T-helper 22 cell (primary cell): ENCODE results near the gene EDAR.

Source experiments
- DNase-seq: peaks from one replicate; pipeline ENCODE4 v3.0.0-alpha.2; 2020; ENCODE audit warnings: low read depth

EDAR gene

DNA sequence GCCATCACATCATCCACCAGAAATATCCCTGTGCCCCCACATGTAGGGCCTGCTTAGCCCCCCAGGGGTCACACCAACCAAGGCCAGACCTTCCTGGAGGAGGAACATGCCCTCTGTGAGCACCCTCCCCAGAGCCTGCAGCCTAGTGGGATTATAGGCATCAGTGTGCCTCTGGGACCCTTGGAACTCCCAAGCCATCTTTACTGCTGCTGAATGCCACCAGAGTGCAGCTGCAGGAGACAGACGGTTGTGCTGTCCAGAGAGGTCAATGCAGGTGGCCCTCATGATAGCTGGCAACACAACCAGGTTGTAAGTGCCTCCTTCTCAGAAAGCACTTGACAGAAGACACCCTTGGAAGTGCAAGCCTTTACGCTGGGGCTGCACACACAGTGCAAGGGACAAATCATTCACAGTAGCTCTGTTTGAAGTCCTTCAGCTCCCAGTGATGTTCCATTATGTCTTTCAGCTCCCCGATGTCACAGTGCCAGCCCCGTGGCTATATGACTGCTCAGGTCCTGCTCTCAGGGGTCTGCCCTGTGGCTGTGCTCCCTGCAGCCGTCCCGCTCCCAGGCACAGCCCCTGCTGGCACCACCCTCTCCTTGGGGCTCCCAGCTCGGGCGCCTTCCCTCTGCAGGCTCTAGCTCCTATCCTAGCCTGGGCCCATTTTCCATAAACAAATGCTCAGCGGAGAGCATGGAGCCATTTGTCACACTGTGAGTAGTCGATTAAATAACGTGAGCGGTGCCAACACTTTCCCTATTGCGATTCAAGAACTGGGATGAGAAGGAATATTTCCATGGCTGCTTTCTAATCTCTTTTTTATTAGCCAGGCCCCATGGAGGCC is 65.1 kb downstream of the EDAR start:
- no peak for DNase-seq

DNA sequence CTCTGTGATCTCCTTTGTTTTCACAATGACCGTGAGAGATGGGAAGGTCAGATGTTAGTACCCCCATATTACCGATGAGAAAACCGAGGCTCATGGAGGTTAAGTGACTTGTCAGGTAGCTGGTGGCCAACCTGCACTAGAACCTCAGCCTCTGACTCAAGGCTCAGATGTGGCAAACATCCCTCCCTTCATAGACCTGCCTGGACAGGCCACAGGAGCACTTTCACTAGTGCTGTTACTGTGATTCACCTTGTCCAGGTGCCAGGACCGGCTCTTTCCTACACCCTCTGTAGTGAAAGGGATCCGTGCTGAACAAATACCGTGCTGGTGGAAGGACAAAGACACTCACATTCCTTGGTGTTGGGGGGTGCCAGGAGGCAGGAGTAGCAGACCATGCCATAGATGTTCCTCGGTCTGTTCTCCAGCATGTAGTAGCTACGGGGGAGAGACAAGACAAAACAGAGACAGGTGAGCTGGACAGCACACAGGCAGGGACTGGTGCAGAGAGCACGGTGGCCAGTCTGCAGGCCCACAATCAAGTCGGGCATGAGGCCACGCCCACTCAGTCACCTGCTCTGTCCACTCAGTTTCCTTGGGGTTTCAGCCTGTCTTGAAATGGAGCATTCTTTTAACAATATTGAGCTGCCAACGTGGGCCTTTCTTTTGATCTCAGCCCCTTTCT is 65.9 kb downstream of the EDAR start:
- no peak for DNase-seq

DNA sequence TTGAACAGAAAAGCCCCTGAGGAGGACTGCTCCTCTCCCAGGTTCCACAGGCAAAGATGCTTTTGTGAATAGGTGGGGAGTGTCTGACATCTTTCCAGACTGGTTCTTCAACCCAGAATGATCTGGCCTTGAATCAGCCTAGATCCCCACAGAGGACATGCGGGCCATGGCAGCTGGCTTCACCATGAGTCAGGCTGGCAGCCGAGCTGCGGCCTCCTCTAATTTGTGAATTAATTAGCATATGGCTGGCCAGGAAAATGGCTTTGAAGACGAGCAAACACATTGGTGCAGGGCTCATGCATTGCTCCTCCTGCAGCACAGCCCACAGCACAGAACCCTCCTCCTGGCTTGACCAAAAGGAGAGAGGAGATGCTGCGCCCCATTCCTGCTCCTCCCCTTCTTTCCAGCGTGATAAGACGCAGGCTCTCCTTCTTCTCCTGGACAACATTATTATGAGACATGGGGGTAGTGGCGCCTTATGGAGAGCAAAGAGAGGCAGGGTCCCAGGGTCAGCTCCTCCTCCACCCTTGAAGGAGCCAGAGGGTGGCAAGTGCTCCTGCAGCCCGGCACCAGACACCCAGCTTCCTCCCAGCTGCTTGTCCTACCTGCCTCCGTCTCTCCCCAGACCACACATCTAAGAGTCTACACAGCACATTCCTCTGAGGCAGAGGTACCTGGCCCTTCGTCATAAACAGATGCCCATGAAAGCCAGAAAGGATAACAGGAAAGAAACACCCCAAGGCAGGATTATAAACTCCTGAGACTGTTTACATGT is 66.7 kb downstream of the EDAR start:
- no peak for DNase-seq

DNA sequence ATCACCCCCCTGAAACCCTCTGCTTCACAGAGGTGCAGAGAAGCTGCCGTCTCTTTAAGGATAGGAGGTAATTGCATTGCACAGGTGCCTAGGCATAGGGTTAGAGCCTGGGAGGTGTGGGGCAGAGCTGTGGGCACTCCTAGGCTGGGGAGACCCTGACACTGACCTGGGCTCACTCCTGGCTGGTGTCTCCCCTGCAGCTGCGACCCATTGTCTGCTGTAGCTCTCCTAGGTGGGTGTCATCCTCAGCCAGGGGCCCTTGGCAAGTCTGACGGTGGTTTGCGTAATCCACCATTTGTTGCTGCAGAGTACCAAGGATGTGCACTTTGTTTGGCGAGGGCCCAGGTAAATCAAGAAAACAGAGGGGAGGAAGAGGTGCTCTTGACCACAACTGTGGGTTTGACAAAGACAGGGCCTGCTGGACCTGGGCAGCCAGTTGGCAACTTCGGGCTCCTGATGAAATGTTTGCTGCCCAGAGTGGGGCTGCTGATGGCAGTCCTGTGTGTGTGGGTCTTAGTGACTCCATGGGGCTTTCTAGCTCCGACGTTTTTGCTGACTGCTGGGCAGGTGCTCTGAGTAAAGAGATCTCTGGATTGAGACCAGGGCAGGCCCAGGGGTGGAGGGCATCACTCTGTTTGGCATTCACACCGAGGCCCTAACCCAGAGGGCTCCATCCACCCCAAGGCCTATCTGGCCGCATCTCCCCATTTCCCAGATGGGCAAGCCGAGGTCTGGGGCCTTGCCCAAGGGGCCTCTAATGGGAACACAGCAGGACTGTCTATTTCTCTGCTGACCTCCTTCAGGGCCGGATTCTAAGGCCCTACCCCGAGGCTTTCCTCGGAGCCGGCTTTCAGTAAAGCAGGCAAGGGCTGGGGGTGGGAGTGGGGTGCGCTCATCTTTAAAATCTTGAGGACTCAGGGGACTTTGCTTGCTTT is 67.7 kb downstream of the EDAR start:
- no peak for DNase-seq

DNA sequence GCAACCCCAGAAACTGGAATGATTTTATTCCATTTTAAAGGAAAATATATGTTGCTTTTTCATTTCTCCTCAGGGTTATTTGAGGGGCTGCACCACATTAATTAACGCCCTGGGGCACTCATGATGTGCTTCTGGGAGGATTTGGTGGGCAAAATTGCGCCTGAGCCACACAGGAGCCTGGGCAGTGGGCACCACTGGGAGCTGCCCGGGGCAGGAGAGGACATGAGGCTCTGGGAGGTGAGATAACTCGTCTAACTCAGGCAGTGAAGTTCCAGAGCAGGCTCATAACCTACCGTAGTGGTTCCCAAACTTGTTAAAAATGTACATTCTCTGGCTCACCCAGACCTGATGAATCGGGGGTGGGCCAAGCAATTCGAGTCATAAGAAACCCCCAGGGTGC is 68.3 kb downstream of the EDAR start:
- DNase-seq = no peak

DNA sequence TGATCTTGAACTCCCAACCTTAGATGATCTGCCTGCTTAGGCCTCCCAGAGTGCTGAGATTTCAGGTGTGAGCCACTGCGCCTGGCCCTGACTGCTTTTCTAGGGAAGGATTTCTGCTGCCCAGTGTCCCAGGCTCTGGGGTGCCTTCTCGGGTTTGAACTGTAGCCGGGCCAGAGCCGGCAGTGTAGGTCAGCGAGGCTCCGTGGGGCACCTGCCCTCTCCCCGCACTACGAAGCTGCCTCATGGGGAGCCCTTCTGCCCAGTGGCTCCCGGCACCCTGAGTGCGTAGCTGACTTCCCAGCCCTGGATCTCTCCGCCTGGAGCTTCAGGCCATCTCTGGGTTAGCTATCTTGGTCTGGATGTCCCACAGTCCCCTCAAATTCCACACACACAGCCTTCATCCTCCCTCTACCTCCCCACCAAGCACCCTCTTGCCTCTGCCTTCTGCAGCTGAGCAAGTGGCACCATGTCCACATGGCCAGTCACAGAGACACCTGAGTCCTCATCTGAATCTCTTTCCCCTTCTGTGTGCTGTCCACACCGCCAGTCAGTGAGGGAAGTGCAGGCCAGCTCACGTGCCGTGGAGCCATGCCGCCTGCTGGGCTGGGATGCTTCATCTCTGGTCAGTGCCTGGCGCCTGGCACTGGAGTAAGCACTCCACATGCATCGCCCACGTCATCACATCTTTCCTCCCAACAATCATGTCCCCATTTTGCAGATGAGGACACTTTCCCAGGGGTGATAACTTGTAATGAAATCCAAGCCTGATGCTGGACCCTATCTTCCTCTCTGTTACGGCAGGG is 69.2 kb downstream of the EDAR start:
- no peak for DNase-seq

DNA sequence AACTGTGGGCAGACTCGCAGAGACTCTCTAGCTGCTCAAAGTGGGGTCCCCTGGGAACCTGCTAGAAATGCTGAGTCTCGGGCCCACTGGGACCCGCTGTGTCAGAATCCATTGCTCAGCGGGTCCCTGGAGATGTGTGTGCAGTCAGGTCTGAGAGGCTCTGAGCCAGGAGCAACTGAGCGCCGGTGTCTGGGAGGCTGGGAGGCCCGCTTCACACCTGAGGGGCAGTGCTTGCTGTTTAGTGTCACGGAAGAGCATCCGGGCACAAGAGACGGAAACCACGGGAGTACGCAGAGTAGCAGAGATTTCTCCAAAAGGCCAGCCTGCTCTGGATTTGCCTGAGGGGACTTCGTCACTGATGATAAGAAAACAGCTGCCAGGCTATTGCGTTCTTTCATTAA is 70.1 kb downstream of the EDAR start:
- no peak for DNase-seq

DNA sequence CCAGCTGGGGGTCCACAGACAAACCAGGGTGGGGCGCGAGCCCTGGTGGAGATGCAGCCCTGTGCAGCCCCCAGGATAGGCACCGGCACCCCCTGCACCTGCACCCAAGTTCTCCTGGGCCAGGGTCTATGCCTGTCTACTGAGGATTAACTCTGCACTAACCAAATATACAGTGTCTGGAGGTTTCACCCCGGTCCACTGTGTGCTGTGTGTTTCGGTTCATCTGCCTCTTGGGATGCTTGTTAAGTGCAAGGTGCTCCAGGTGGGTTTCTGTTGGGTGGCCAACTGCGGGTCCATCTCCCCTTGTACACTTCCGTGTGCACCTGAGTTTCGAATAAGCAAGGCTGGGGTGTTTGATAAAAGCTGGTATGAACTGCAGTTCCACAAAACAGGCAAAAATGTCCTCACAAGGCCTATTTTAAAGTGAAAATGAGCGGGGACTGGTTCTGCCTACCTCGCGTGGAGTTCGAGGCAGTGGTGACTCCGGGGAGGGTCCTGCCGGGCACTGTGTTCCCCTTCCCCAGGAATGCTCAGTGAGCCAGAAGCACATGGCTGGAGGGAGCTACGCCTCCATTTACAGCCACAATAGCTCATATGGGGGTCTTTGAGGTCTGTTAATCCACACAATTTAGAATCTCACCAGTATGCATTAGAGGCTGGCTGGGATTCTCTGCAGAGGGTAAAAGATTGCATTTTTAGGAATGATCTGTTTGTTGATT is 70.7 kb downstream of the EDAR start:
- no peak for DNase-seq

DNA sequence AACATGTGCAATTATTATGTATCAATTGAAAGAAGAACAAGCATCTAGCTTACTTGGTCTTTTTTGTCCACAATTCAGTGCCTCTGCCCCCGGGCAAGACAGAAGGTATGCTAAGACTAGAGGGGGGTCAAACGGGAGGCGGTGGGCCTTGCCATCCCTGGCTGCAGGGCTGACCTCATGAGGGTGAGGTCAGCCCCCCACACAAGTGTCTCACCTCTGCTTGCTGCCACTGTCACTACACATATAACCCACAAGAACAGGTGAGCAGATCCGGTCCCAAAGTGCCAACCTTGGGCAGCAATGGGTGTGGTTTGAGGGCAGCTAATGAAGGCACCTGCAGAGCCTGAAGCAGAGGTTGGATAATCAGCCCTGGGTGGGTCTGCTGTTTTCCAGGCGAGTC is 71.5 kb downstream of the EDAR start:
- no peak for DNase-seq

DNA sequence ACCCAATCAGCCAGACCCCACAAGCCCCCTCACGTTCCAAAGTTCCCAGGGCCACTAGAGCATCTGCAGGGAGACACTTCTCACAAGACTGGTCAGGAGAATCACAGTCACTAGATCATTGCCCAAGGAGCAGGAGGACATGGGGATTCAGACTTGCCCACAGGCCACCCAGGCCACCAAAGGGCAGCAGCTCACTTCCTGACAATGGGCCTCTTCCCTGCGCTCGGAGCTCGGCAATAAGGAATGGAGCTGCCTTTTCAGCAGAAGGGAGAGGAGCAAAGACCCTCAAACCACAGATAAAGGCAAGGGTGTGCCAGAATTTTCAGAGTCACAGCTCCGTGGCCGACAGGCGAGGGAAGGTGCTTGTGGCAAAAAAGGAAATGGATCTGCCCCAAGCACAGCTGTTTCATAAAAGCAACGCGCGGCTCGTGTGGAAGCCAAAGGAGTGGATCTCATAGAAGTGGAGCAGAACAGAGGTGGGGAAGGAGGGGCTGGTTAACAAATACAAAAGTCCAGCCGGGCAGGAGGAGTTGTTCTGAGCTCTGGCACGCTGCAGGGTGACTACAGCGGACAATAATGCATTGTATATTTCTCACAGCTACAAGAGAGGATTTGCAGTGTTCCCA is 72.1 kb downstream of the EDAR start:
- DNase-seq = no peak

DNA sequence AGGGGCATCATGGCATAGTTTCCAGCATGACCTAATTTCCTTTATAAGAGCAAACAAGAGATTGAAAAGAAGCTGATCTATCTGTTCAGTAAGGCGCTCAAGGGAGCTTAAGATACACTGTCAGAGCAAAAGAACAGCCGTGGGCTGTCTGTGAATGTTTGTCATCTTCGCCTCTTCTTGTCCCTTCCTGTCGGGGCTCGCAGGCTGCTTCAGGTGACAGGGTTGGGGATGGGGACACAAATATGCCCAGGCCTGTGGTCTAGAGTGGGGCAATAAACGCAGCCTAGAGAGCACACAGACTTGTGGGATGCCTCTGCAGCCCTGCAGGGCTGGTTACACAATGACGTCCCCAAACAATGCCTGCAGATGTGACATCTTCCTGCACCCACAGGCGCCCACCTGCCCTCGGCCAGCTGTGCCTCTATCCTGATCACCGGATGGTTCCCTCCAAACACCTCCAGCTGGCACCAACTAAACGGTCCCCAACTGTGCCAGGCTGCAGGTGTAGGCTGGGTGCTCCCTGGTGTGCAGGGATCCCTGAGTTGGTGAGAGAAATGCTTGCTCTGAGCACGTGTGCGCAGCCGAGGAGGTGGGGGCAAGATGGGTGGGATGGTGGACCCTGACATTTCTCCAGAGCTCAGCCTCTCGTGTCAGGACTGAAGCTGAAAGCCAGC is 72.8 kb downstream of the EDAR start:
- no peak for DNase-seq

DNA sequence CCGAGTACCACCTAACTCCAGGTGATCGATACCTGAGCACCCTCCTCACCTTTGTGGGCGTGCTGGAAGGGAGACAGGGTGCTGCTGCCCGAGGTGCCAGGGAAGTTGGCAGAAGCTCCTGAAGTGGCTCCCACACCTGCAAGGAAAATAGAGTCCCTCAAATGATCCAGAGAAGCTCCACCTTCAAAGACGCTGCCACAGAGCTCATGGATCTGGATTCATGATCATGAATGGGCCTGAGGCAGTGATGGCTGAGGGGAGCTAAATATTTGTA is 76.5 kb downstream of the EDAR start:
- DNase-seq = no peak

DNA sequence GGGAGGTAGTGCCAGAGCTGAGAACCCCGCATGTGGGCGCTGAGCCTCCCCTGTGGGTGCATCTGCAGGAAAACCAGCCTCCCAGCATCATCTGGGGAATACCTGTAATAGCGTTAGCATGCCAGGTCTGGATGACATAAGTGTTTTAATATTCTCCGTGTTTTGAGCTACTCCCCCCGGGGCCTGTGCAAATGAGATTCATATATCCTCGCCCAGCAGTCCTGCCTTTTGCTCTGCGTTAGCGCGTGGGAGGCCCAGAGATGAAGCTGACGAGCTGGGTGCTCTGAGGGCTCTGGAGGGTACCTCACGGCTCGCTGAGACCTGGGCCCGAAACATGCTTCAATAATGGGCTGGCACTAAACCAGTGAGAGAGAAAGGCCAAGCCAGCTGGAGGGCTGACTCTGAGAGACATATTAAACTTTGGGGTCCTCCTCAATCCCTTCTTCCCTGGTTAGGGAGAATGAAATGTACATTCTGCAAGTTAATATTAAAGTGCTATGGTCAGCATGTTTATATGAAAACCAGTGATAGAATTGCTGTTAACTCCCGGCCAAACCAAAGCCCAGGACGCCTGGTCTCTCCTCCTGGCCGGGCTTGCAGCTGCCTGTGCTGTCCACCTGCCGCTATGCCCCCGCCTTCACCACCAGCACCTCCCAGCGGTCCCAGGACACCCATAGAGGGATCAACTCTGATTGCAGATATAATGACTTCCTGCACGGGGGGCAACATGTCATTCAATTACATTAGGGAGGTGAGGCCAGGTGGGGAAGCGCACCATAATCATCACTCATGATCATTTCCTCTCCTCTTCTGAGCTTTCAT is 77.0 kb downstream of the EDAR start:
- DNase-seq = no peak

DNA sequence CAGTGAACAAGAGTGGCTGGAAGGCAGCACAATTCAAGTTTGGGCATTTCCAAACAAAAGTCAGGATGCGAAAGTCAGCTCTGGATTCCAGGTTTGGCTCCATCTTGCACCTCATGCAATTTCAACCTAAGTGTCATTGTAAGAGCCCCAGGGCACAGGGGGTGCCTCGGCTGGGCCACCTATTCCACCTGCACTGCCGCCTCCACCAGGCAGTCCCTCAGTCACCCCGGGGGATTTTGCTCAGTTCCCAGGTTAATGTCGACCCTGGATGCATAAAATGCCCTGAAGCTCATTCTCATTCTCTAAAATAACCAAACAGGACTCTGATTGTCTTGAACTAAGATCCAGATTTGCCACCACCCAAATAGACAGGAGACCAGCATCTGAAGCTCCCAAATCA is 77.6 kb downstream of the EDAR start:
- DNase-seq = no peak

DNA sequence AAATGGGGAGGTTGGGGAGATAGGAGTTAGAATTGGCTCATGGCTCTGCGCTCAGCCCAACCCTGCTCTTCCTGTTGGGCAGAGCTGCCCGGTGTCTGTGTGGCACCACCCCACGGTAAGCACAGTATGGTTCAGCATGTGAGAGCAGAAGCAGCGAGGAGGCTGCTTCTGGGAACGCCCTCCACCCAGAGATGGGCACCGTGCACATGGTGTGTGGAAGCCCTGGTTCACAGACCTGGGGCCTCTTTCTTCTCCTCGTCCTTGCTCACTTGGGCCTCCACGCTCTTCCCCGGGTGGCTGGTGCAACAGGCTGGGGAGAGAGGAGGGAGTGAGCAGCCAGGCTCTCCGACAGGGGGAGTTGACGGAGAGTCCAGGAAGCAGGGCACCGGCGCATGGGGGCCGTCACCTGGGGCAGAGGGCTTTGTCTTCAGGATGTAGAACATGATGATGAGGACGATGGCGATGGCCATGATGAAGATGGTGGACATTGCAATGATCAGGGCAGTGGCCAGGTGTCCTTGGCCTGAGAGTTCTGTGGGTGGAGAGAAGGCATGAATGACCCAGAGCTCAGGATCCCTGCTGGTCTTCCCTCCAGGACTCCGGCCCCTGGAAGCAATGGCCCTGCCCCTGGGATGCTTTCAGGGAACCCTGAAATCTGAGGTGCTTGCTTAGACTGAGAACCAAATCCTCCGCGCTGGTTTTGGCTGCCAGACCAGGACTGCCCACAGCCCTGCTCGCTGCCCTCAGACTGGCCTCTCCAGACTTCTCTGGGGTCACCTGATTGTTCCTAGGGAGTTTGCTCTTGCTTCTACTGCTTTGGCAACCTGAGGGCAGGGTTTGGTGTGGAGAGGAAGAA is 78.3 kb downstream of the EDAR start:
- no peak for DNase-seq

DNA sequence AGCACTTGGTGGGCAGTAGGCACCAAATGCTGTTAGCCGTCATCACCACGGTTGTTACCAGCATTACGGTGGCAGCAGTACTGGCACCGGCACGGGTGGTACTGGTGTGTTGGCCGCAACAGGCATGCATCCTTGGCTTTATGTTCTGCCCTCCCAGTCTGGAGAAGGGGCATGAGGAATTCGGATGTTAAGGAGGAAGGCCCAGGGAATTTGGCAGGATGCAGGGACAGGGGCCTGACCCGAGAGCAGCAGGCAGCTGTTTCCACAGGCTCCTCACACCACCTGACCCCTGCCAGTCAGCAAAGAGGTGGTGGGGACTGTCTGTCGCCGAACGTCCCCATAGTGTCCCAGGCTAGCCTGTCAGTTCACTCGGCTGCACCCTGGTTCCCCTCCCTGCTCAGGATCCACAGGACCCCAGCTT is 79.0 kb downstream of the EDAR start:
- no peak for DNase-seq

DNA sequence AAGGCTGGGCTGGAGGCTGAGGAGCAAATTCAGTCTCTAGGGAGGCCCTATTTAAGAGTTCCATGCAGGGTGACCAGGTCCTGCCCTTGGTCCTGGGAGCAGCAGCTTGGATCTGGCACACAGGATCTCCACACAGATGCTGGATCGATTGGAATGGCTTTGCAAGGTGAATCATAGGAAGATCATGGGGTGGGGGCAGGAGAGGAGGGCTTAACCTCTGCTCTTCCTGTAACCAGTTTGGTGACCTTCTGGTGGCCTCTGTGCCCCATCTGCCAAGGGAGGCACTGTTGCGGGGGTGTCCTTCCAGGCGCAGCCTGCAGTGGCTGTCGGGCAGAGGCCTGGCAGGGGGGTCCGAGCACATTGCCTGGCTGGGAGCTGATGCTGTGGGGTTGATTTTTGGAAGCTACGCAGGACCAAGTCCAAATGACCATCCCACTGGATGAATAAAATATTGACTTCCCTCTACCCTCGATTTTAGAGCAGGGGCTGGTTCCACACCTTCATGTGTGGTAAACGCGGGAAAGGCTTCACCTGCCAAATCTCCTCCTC is 79.7 kb downstream of the EDAR start:
- no peak for DNase-seq
